Retinal pigment epithelial cell (primary cell): ENCODE measurements around the gene BAZ2B.

Experiments
- DNase-seq: peaks from one replicate; pipeline ENCODE4 v3.0.0-alpha.2; 2010; ENCODE audit warnings: low read depth
- H3K4me3 ChIP-seq: 2 replicates; pipeline ENCODE4 v1.5.1; 2011; ENCODE audit warnings: mild to moderate bottlenecking, low read length, control low read depth, moderate library complexity
- CTCF ChIP-seq: conservative IDR thresholded peaks from 2 replicates; pipeline ENCODE4 v1.5.1; 2011; ENCODE audit warnings: low read depth, low read length, control low read depth, inconsistent platforms

The BAZ2B gene

GRCh38 chr2:159615367-159616285 is 722 bp downstream of the BAZ2B start:
- no peak for TF ChIP-seq CTCF
- peak overlapping the region; percentile 75 for H3K4me3 ChIP-seq
- DNase-seq = peak; percentile 54

- no peak for DNase-seq
- peak overlapping the region; percentile 75 for H3K4me3 ChIP-seq
- no peak for TF ChIP-seq CTCF
These were observed 1.6 kb downstream of the BAZ2B start for GRCh38 chr2:159614534-159615366.

GRCh38 chr2:159613651-159614285 is 2.6 kb downstream of the BAZ2B start:
- TF ChIP-seq CTCF = no peak
- DNase-seq = no peak
- peak overlapping the region; percentile 75 for H3K4me3 ChIP-seq

- TF ChIP-seq CTCF = no peak
- no peak overlapping the region for H3K4me3 ChIP-seq
- no peak for DNase-seq
These were observed 3.3 kb downstream of the BAZ2B start for GRCh38 chr2:159613091-159613490.

- TF ChIP-seq CTCF = no peak
- no peak for DNase-seq
- no peak overlapping the region for H3K4me3 ChIP-seq
These were observed 4.0 kb downstream of the BAZ2B start for GRCh38 chr2:159612255-159612901.

- H3K4me3 ChIP-seq = no peak overlapping the region
- no peak for TF ChIP-seq CTCF
- DNase-seq = no peak
These were observed 6.4 kb downstream of the BAZ2B start for GRCh38 chr2:159609811-159610549.
